ENCODE measurements around the gene NT5C2.

Gene NT5C2

GRCh38 chr10:103198648-103199047, 5.6 kb upstream of the NT5C2 start:
- in situ Hi-C loops (cut with MboI; ENCODE audit: low pct_unique_long_range_greater_than_20kb, low sequenced_read_pairs, unreplicated experiment), result no loop called here
- TF ChIP-seq CTCF (IDR thresholded peaks at IDR 0.05; ENCODE audit: extremely low read depth, insufficient read depth, missing control alignments), result no peak
- DNase-seq (ENCODE audit: low spot score), result no peak

DNA sequence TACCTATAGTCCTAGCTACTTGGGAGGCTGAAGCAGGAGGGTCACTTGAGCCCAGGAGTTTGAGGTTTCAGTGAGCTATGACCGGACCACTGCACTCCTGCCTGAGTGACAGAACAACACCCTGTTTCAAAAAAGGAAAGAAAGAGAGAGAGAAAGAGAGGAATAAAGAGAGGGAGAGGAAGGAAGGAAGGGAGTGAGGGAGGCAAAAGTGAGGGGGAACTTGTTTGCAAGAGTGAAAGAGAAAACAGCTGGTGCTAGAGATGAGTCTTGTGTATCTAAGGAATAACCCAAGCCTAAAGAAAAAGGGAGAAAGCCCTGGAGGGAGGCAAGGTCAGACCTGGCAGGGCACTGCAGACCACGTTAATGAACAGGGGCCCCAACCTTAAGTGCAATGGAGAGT, 4.8 kb upstream of the NT5C2 start:
- DNase-seq (ENCODE audit: low spot score), result no peak
- no peak for TF ChIP-seq CTCF (IDR thresholded peaks at IDR 0.05; ENCODE audit: extremely low read depth, insufficient read depth, missing control alignments)
- in situ Hi-C loops (cut with MboI; ENCODE audit: low pct_unique_long_range_greater_than_20kb, low sequenced_read_pairs, unreplicated experiment), result no loop called here

GRCh38 chr10:103197174-103197573, 4.1 kb upstream of the NT5C2 start:
- no peak for TF ChIP-seq CTCF (IDR thresholded peaks at IDR 0.05; ENCODE audit: extremely low read depth, insufficient read depth, missing control alignments)
- in situ Hi-C loops (cut with MboI; ENCODE audit: low pct_unique_long_range_greater_than_20kb, low sequenced_read_pairs, unreplicated experiment), result no loop called here
- no peak for DNase-seq (ENCODE audit: low spot score)

- DNase-seq (ENCODE audit: low spot score), result no peak
- TF ChIP-seq CTCF (IDR thresholded peaks at IDR 0.05; ENCODE audit: extremely low read depth, insufficient read depth, missing control alignments), result no peak
- in situ Hi-C loops (cut with MboI; ENCODE audit: low pct_unique_long_range_greater_than_20kb, low sequenced_read_pairs, unreplicated experiment), result no loop called here
Measured at GRCh38 chr10:103196516-103196915, 3.4 kb upstream of the NT5C2 start.

- TF ChIP-seq CTCF (IDR thresholded peaks at IDR 0.05; ENCODE audit: extremely low read depth, insufficient read depth, missing control alignments), result no peak
- in situ Hi-C loops (cut with MboI; ENCODE audit: low pct_unique_long_range_greater_than_20kb, low sequenced_read_pairs, unreplicated experiment), result no loop called here
- no peak for DNase-seq (ENCODE audit: low spot score)
Measured at GRCh38 chr10:103193820-103194529, 903 bp upstream of the NT5C2 start.

DNA sequence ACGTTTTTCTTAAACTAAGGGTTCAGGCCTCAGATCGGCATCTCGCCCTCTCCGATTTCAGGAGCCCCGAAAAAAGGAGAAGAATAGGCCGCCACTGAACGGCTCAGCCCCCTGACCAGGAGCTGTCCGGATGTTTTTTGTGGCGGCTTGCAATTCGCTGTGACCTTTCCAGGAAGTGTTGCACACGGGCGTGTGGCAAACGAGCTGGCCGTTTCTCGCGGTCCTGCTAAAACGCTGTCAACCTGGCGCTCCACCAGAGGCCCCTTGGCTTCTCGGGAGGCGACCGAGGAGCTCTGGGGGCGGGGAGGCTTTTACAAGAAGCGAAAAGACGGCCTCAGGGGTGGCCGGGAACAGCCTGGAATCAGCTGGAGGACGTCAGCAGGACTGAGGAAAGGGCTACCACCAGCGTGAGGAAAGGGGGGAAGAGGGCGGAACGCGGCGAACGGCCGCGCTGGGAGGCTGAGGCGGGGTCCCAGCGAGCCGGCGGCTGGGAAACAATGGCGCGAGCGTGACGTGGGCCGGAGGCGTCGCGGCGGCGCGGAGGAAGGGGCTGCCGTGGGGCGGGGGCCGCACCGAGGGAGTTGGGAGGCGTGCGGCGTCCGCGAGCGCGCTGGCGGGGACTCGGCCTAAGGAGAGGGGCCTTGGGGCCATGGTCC, 493 bp downstream of the NT5C2 start:
- in situ Hi-C loops (cut with MboI; ENCODE audit: low pct_unique_long_range_greater_than_20kb, low sequenced_read_pairs, unreplicated experiment), result no loop called here
- peak; percentile 73 for DNase-seq (ENCODE audit: low spot score)

More for the DNA sequence above, 493 bp downstream of the NT5C2 start:
- no peak for TF ChIP-seq CTCF (IDR thresholded peaks at IDR 0.05; ENCODE audit: extremely low read depth, insufficient read depth, missing control alignments)

Measured in GM13977 (cell line).